GM21526 (cell line): Measurements from ENCODE around the gene RAB11FIP3.
"Not testable (repeated sequence)": the region's sequence is repeated elsewhere in the genome, so short reads cannot be mapped to it uniquely, and the experiment has no call there.

Experiments
- ATAC-seq: cut with Tn5 transposase; IDR thresholded peaks from one replicate; pipeline ENCODE4 v1.9.1; 2021; ENCODE audit warnings: moderate library complexity; ENCODE audit not compliant: unreplicated experiment, low FRiP score

Gene RAB11FIP3

GRCh38 chr16:490768-491167 is 65.3 kb downstream of the RAB11FIP3 start:
- no peak for ATAC-seq

- ATAC-seq: no peak
These were observed 65.9 kb downstream of the RAB11FIP3 start for GRCh38 chr16:491220-491919.

GRCh38 chr16:492211-492875 is 66.9 kb downstream of the RAB11FIP3 start:
- ATAC-seq: no peak

- not testable (repeated sequence) for ATAC-seq
These were observed 69.2 kb downstream of the RAB11FIP3 start for GRCh38 chr16:494676-495075.

- ATAC-seq: no peak
These were observed 69.8 kb downstream of the RAB11FIP3 start for GRCh38 chr16:495127-495748.

- no peak for ATAC-seq
These were observed 70.8 kb downstream of the RAB11FIP3 start for GRCh38 chr16:496097-496886.

GRCh38 chr16:497258-497657 is 71.8 kb downstream of the RAB11FIP3 start:
- no peak for ATAC-seq

GRCh38 chr16:499924-500323 is 74.5 kb downstream of the RAB11FIP3 start:
- no peak for ATAC-seq

GRCh38 chr16:500709-501108 is 75.3 kb downstream of the RAB11FIP3 start:
- ATAC-seq: no peak

GRCh38 chr16:502179-502943 is 76.9 kb downstream of the RAB11FIP3 start:
- no peak for ATAC-seq

GRCh38 chr16:503150-504071 is 78.0 kb downstream of the RAB11FIP3 start:
- ATAC-seq: no peak

GRCh38 chr16:505479-506245 is 80.2 kb downstream of the RAB11FIP3 start:
- ATAC-seq: no peak

- ATAC-seq: no peak
These were observed 80.7 kb downstream of the RAB11FIP3 start for GRCh38 chr16:506246-506546.

- ATAC-seq: not testable (repeated sequence)
These were observed 82.1 kb downstream of the RAB11FIP3 start for GRCh38 chr16:507527-507926.

- no peak for ATAC-seq
These were observed 82.5 kb downstream of the RAB11FIP3 start for GRCh38 chr16:507996-508395.

- ATAC-seq: no peak
These were observed 83.7 kb downstream of the RAB11FIP3 start for GRCh38 chr16:508884-509736.

- ATAC-seq: no peak
These were observed 84.8 kb downstream of the RAB11FIP3 start for GRCh38 chr16:510066-510825.
